Urinary bladder (tissue), 4 donors: ENCODE data around the gene CRIP2. TPM values are rescaled to one million over a fixed set of nuclear protein-coding genes. Genes with fewer than 3 reads are reported as not detected.

Experiments
- DNase-seq: peaks from one replicate; pipeline ENCODE4 v3.0.0-alpha.2; 2015; ENCODE audit errors: extremely low spot score
- H3K27ac ChIP-seq: one replicate; pipeline ENCODE4 v1.5.1; 2013; ENCODE audit warnings: low read depth, mild to moderate bottlenecking, moderate library complexity
- H3K36me3 ChIP-seq: one replicate; pipeline ENCODE4 v1.6.1; 2013; ENCODE audit warnings: mild to moderate bottlenecking, moderate library complexity; ENCODE audit not compliant: insufficient read depth
- H3K4me1 ChIP-seq: one replicate; pipeline ENCODE4 v1.6.1; 2013; ENCODE audit warnings: mild to moderate bottlenecking, moderate library complexity; ENCODE audit not compliant: insufficient read depth
- H3K4me3 ChIP-seq: one replicate; pipeline ENCODE4 v1.5.1; 2013; ENCODE audit warnings: low read depth, low read length
- WGBS: extraction: QIAGEN DNeasy Blood & Tissue Kit; methylation state at CpG from one replicate; pipeline ENCODE4 v1.1.7; 2013; 5-methylcytosine and 5-hydroxymethylcytosine counted together
- polyA plus RNA-seq: library from polyadenylated mRNA; stranded (reverse); fragments of 200-250 nt; gene quantifications from one replicate; pipeline ENCODE4 v1.2.3, GENCODE V29; 2013
- total RNA-seq: library from RNA; depleted of rRNA; stranded (reverse); fragments of >200 nt; gene quantifications from one replicate; pipeline ENCODE4 v1.2.3, GENCODE V29; 2014
- donor health status: healthy with polysubstance abuse.
- donor health status: healthy.

The CRIP2 gene
- total and polyA plus RNA-seq, 2 donors = 53.7 to 245 TPM

- H3K27ac ChIP-seq = peak overlapping the region; percentile 51
- peak overlapping the region; percentile 39 for H3K4me3 ChIP-seq
- H3K4me1 ChIP-seq = no peaks in the 10 kb centered on the region
- H3K36me3 ChIP-seq = no peaks in the 10 kb centered on the region
- DNase-seq = no peak
- WGBS = 72% methylated on average over 26 of the region's 26 CpGs
These were observed 13.6 kb downstream of the CRIP2 start for GRCh38 chr14:105487986-105488777.

- Histone ChIP-seq H3K4me3 (no peak overlapping the region), H3K27ac (no peak overlapping the region), H3K4me1 (no peaks in the 10 kb centered on the region), H3K36me3 (no peaks in the 10 kb centered on the region)
- DNase-seq = no peak
- 63% methylated on average over 20 of the region's 20 CpGs for WGBS
These were observed 14.3 kb downstream of the CRIP2 start for GRCh38 chr14:105488781-105489541.

- Histone ChIP-seq H3K27ac (peak overlapping the region; percentile 95), H3K36me3 (no peaks in the 10 kb centered on the region), H3K4me3 (peak overlapping the region; percentile 42), H3K4me1 (no peaks in the 10 kb centered on the region)
- 1% methylated on average over 44 of the region's 44 CpGs for WGBS
- DNase-seq = peak; percentile 86
These were observed 15.1 kb downstream of the CRIP2 start for GRCh38 chr14:105489542-105490266.

- no peak for DNase-seq
- Histone ChIP-seq H3K36me3 (no peaks in the 10 kb centered on the region), H3K4me3 (peak overlapping the region; percentile 42), H3K27ac (peak overlapping the region; percentile 95), H3K4me1 (no peaks in the 10 kb centered on the region)
- WGBS = under 1% methylated on average over 33 of the region's 33 CpGs
These were observed 15.6 kb downstream of the CRIP2 start for GRCh38 chr14:105490267-105490571.

GRCh38 chr14:105490572-105491365, 16.1 kb downstream of the CRIP2 start, which contains the start of gene TEDC1:
Gene TEDC1 (plus strand): TSS chr14:105491246. CDS start chr14:105491376, 130 bp downstream.
- DNase-seq = peak; percentile 100
- peak within 1 kb of the TSS; percentile 95 for H3K27ac ChIP-seq
- under 1% methylated on average over 94 of the region's 94 CpGs for WGBS
- H3K4me3 ChIP-seq = peak within 1 kb of the TSS; percentile 48
- no peaks in the 10 kb centered on the region for H3K36me3 ChIP-seq
- no peaks in the 10 kb centered on the region for H3K4me1 ChIP-seq

- 1% methylated on average over 53 of the region's 53 CpGs for WGBS
- no peaks in the 10 kb centered on the region for H3K4me1 ChIP-seq
These were observed 16.8 kb downstream of the CRIP2 start for GRCh38 chr14:105491366-105491973.

GRCh38 chr14:105492031-105492970, 17.7 kb downstream of the CRIP2 start:
- 85% methylated on average over 24 of the region's 24 CpGs for WGBS
- Histone ChIP-seq H3K4me1 (no peaks in the 10 kb centered on the region), H3K4me3 (no peak overlapping the region), H3K36me3 (no peaks in the 10 kb centered on the region), H3K27ac (no peak overlapping the region)
- no peak for DNase-seq

More at GRCh38 chr14:105491366-105491973, 16.8 kb downstream of the CRIP2 start:
- Histone ChIP-seq H3K36me3 (no peaks in the 10 kb centered on the region), H3K4me3 (peak overlapping the region; percentile 48), H3K27ac (peak overlapping the region; percentile 61)
- no peak for DNase-seq

GRCh38 chr14:105492971-105493871, 18.6 kb downstream of the CRIP2 start:
- no peak for DNase-seq
- WGBS = 90% methylated on average over 20 of the region's 20 CpGs
- Histone ChIP-seq H3K4me1 (no peaks in the 10 kb centered on the region), H3K27ac (no peak overlapping the region), H3K36me3 (no peaks in the 10 kb centered on the region), H3K4me3 (no peak overlapping the region)

- Histone ChIP-seq H3K27ac (no peak overlapping the region), H3K36me3 (no peaks in the 10 kb centered on the region), H3K4me3 (no peak overlapping the region), H3K4me1 (no peaks in the 10 kb centered on the region)
- 90% methylated on average over 16 of the region's 16 CpGs for WGBS
- DNase-seq = no peak
These were observed 19.4 kb downstream of the CRIP2 start for GRCh38 chr14:105493921-105494605.

- DNase-seq = no peak
- H3K27ac ChIP-seq = no peak overlapping the region
- over 99% methylated on average over 6 of the region's 6 CpGs for whole genome bisulfite sequencing
- H3K4me3 ChIP-seq = no peak overlapping the region
- no peaks in the 10 kb centered on the region for H3K36me3 ChIP-seq
- H3K4me1 ChIP-seq = no peaks in the 10 kb centered on the region
These were observed 19.9 kb downstream of the CRIP2 start for GRCh38 chr14:105494606-105494929.
